PC-9 (cell line): ENCODE results near the gene RBMS3.

Source experiments
- EZH2 ChIP-seq: fragments of 200-600 bp; sonication (generic); IDR thresholded peaks from 2 replicates; pipeline ENCODE4 v1.8.0; 2017; ENCODE audit warnings: antibody characterized with exemption, low read depth
- TF ChIP-seq, protein P1 (sequence below): fragments of 200-600 bp; sonication (generic); conservative IDR thresholded peaks from 2 replicates; pipeline ENCODE4 v1.6.1; 2017; ENCODE audit warnings: mixed run types, antibody characterized with exemption, mild to moderate bottlenecking, moderate library complexity

DNA sequence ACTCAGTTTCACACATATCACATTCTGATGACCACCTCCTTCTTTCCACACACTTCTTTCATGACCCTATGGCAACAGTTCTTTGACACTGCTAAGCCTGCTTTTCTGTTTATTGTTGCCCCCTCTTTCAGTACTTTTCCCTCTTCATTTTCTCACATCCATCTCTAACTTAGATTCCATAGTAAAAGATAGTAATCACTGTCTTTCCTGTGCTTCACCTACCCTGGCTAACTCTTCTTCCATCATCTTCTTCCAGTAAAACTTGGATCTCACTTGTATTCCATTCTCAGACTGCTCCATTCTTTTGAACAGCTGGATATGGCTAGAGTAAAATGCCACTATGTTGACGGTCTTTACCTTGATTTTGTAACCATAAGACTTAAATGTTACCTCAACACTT, 692.9 kb downstream of the RBMS3 start:
- TF ChIP-seq, protein P1, sequence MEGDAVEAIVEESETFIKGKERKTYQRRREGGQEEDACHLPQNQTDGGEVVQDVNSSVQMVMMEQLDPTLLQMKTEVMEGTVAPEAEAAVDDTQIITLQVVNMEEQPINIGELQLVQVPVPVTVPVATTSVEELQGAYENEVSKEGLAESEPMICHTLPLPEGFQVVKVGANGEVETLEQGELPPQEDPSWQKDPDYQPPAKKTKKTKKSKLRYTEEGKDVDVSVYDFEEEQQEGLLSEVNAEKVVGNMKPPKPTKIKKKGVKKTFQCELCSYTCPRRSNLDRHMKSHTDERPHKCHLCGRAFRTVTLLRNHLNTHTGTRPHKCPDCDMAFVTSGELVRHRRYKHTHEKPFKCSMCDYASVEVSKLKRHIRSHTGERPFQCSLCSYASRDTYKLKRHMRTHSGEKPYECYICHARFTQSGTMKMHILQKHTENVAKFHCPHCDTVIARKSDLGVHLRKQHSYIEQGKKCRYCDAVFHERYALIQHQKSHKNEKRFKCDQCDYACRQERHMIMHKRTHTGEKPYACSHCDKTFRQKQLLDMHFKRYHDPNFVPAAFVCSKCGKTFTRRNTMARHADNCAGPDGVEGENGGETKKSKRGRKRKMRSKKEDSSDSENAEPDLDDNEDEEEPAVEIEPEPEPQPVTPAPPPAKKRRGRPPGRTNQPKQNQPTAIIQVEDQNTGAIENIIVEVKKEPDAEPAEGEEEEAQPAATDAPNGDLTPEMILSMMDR = no peak
- no peak for TF ChIP-seq EZH2
